H1 (cell line): ENCODE data around the gene HADH. TPM values are rescaled to one million over a fixed set of nuclear protein-coding genes. Genes with fewer than 3 reads are reported as not detected.

Experiments used
- CTCF ChIA-PET: fragments of 300-600 bp; sonication (Branson Sonifier 250); formaldehyde crosslinking; loops from one replicate; lab custom pipeline; 2021; ENCODE audit not compliant: partially characterized antibody; lab: Charles Lee
- POLR2A ChIA-PET: fragments of 300-600 bp; sonication (Branson Sonifier 250); formaldehyde crosslinking; loops from one replicate; lab custom pipeline; 2021; ENCODE audit warnings: inconsistent platforms; ENCODE audit not compliant: partially characterized antibody; lab: Charles Lee
- DNase-seq, 2 experiments: peaks; one replicate each; pipeline versions ENCODE4 v3.0.0 to v3.0.0-alpha.2; 2010 to 2022; ENCODE audit warnings: low spot score in 2 of 2, low read depth in 1 of 2, mixed read lengths in 1 of 2
- FAIRE-seq: peaks from 2 replicates; lab custom pipeline; 2011; peaks lifted over from hg19 to GRCh38; lab: Jason Lieb, UNC
- H2AFZ ChIP-seq: 2 replicates; pipeline ENCODE4 v1.8.1; 2012; ENCODE audit warnings: low read length, inconsistent platforms
- H2AK5ac ChIP-seq: 2 replicates; pipeline ENCODE4 v1.6.1; 2013; ENCODE audit warnings: low read depth, low read length
- H2BK120ac ChIP-seq: replicated peaks from 2 replicates; pipeline ENCODE3; 2013; ENCODE audit warnings: low read depth, low read length, inconsistent platforms
- H2BK12ac ChIP-seq: 2 replicates; pipeline ENCODE4 v1.6.1; 2013; ENCODE audit warnings: low read depth, low read length
- H2BK15ac ChIP-seq: 2 replicates; pipeline ENCODE4 v1.6.1; 2013; ENCODE audit warnings: low read length
- H2BK20ac ChIP-seq: 2 replicates; pipeline ENCODE4 v1.6.1; 2013; ENCODE audit warnings: low read length
- H2BK5ac ChIP-seq: 2 replicates; pipeline ENCODE4 v1.6.1; 2013; ENCODE audit warnings: low read depth, low read length
- H3K14ac ChIP-seq: 2 replicates; pipeline ENCODE4 v1.6.1; 2013; ENCODE audit warnings: inconsistent platforms; ENCODE audit not compliant: insufficient read length
- H3K18ac ChIP-seq: 2 replicates; pipeline ENCODE4 v1.6.1; 2013; ENCODE audit warnings: low read length; ENCODE audit errors: extremely low read depth
- H3K23ac ChIP-seq: 2 replicates; pipeline ENCODE4 v1.6.1; 2013; ENCODE audit warnings: inconsistent platforms; ENCODE audit not compliant: insufficient read length
- H3K23me2 ChIP-seq: 2 replicates; pipeline ENCODE4 v1.6.1; 2013; ENCODE audit warnings: low read depth, low read length
- H3K27ac ChIP-seq: 2 replicates; pipeline ENCODE4 v1.6.1; 2011; ENCODE audit warnings: low read depth, low read length, inconsistent platforms
- H3K27me3 ChIP-seq, 4 experiments: replicated peaks in 1 of 4; 1 replicate in 1 of 4; 2 replicates in 3 of 4; pipeline versions ENCODE4 v1.6.1 to v1.8.1; 2011 to 2013; ENCODE audit warnings: low read length in 3 of 4, mild to moderate bottlenecking in 3 of 4, inconsistent platforms in 2 of 4, mixed read lengths in 2 of 4, moderate library complexity in 1 of 4; ENCODE audit not compliant: control insufficient read depth in 3 of 4, insufficient read depth in 3 of 4; ENCODE audit errors: extremely low read depth in 1 of 4
- H3K36me3 ChIP-seq, 4 experiments: 2 replicates each; pipeline versions ENCODE4 v1.6.1 to v1.8.1; 2011 to 2013; ENCODE audit warnings: mild to moderate bottlenecking in 4 of 4, low read length in 3 of 4, moderate library complexity in 2 of 4, control low read depth in 1 of 4, inconsistent platforms in 1 of 4; ENCODE audit not compliant: insufficient read depth in 4 of 4, control insufficient read depth in 2 of 4
- H3K4ac ChIP-seq: replicated peaks from 2 replicates; pipeline ENCODE3; 2013; ENCODE audit warnings: low read length, low read depth, mixed read lengths, inconsistent platforms; ENCODE audit not compliant: insufficient read length
- H3K4me1 ChIP-seq, 4 experiments: replicated peaks in 1 of 4; 1 replicate in 1 of 4; 2 replicates in 3 of 4; pipeline versions ENCODE4 v1.6.1 to v1.8.1; 2011 to 2013; ENCODE audit warnings: low read length in 3 of 4, inconsistent platforms in 2 of 4, mixed read lengths in 1 of 4; ENCODE audit not compliant: insufficient read depth in 4 of 4, control insufficient read depth in 3 of 4
- H3K4me2 ChIP-seq, 2 experiments: 2 replicates each; pipeline versions ENCODE4 v1.6.1 to v1.8.1; 2011 to 2013; ENCODE audit warnings: low read depth in 2 of 2, low read length in 2 of 2, control low read depth in 1 of 2, inconsistent platforms in 1 of 2, mild to moderate bottlenecking in 1 of 2; ENCODE audit not compliant: insufficient read depth in 1 of 2
- H3K4me3 ChIP-seq, 4 experiments: fragments of 200-600, 300-600 bp in 1 of 4; sonication (generic), shearing (Covaris generic), sonication (Bioruptor Twin) in 1 of 4; 2 replicates each; pipeline versions ENCODE4 v1.5.1 to v1.8.1; 2011 to 2016; ENCODE audit warnings: low read length in 4 of 4, low read depth in 3 of 4, control low read depth in 2 of 4, inconsistent platforms in 2 of 4, mild to moderate bottlenecking in 2 of 4, mixed read lengths in 1 of 4, moderate library complexity in 1 of 4; ENCODE audit not compliant: insufficient read depth in 2 of 4; ENCODE audit errors: extremely low read depth in 1 of 4
- H3K56ac ChIP-seq: replicated peaks from 2 replicates; pipeline ENCODE3; 2013; ENCODE audit warnings: low read depth, mild to moderate bottlenecking, mixed read lengths, low read length, inconsistent platforms; ENCODE audit not compliant: insufficient read length
- H3K79me1 ChIP-seq: 2 replicates; pipeline ENCODE4 v1.6.1; 2013; ENCODE audit warnings: low read depth, low read length, control low read depth
- H3K79me2 ChIP-seq, 2 experiments: 2 replicates each; pipeline versions ENCODE4 v1.6.1 to v1.8.1; 2012 to 2013; ENCODE audit warnings: low read length in 2 of 2, mild to moderate bottlenecking in 2 of 2, inconsistent platforms in 1 of 2; ENCODE audit not compliant: insufficient read depth in 2 of 2, control insufficient read depth in 1 of 2
- H3K9ac ChIP-seq, 4 experiments: replicated peaks in 1 of 4; 1 replicate in 1 of 4; 2 replicates in 3 of 4; pipeline versions ENCODE4 v1.6.1 to v1.8.1; 2011 to 2013; ENCODE audit warnings: low read depth in 3 of 4, low read length in 3 of 4, control low read depth in 2 of 4, mild to moderate bottlenecking in 2 of 4, moderate library complexity in 2 of 4, inconsistent platforms in 1 of 4; ENCODE audit errors: extremely low read depth in 1 of 4
- H3K9me3 ChIP-seq, 2 experiments: 2 replicates each; pipeline versions ENCODE4 v1.6.1 to v1.8.1; 2012 to 2013; ENCODE audit warnings: mild to moderate bottlenecking in 2 of 2, moderate library complexity in 2 of 2, control low read depth in 1 of 2, inconsistent platforms in 1 of 2, low read depth in 1 of 2, low read length in 1 of 2, mixed read lengths in 1 of 2; ENCODE audit not compliant: insufficient read depth in 2 of 2
- H4K20me1 ChIP-seq, 2 experiments: replicated peaks in 1 of 2; 2 replicates each; pipeline versions ENCODE3 to v1.8.1; 2011 to 2013; ENCODE audit warnings: inconsistent platforms in 2 of 2, low read length in 2 of 2, mild to moderate bottlenecking in 1 of 2; ENCODE audit not compliant: insufficient read depth in 2 of 2, control insufficient read depth in 1 of 2
- H4K5ac ChIP-seq: 2 replicates; pipeline ENCODE4 v1.6.1; 2013; ENCODE audit warnings: low read length, low read depth, mixed read lengths, inconsistent platforms; ENCODE audit not compliant: insufficient read length
- H4K8ac ChIP-seq: 2 replicates; pipeline ENCODE4 v1.8.0; 2013; ENCODE audit warnings: mild to moderate bottlenecking, moderate library complexity, low read length, inconsistent platforms; ENCODE audit not compliant: insufficient read depth; ENCODE audit errors: extremely low read depth
- H4K91ac ChIP-seq: replicated peaks from 2 replicates; pipeline ENCODE3; 2013; ENCODE audit warnings: low read length, mixed read lengths, inconsistent platforms; ENCODE audit not compliant: insufficient read length
- BACH1 ChIP-seq: IDR thresholded peaks from 2 replicates; pipeline ENCODE4 v1.6.1; 2012; ENCODE audit warnings: low read length, improper control_type of control experiment
- BRCA1 ChIP-seq: IDR thresholded peaks from 2 replicates; pipeline ENCODE4 v1.6.1; 2012; ENCODE audit warnings: low read depth, low read length, improper control_type of control experiment
- CHD2 ChIP-seq: IDR thresholded peaks from 2 replicates; pipeline ENCODE4 v1.6.1; 2012; ENCODE audit warnings: low read length, improper control_type of control experiment
- CTBP2 ChIP-seq: IDR thresholded peaks from 2 replicates; pipeline ENCODE4 v1.7.0; 2011; ENCODE audit warnings: borderline replicate concordance, mild to moderate bottlenecking, moderate library complexity, mixed read lengths, low read length; ENCODE audit not compliant: insufficient read depth, insufficient read length
- HDAC2 ChIP-seq, 2 experiments: fragments of 300-600 bp in 1 of 2; sonication (generic) in 1 of 2; IDR thresholded peaks; 2 replicates each; pipeline ENCODE4 v1.6.1; 2011 to 2012; ENCODE audit warnings: low read depth in 2 of 2, low read length in 2 of 2, mild to moderate bottlenecking in 2 of 2, moderate library complexity in 2 of 2, borderline replicate concordance in 1 of 2, inconsistent platforms in 1 of 2
- JUND ChIP-seq: IDR thresholded peaks from 2 replicates; pipeline ENCODE4 v1.6.1; 2011; ENCODE audit warnings: mild to moderate bottlenecking, improper control_type of control experiment, low read length
- KDM5A ChIP-seq: fragments of 200-600 bp; IDR thresholded peaks from 2 replicates; pipeline ENCODE4 v1.7.1; 2012; ENCODE audit warnings: mild to moderate bottlenecking, low read length, inconsistent platforms, mixed read lengths
- MAFK ChIP-seq: IDR thresholded peaks from 2 replicates; pipeline ENCODE4 v1.6.1; 2012; ENCODE audit warnings: low read depth, mild to moderate bottlenecking, improper control_type of control experiment, low read length
- POLR2AphosphoS5 ChIP-seq: IDR thresholded peaks from 2 replicates; pipeline ENCODE4 v1.6.1; 2011; ENCODE audit warnings: low read depth, low read length
- RFX5 ChIP-seq: IDR thresholded peaks from 2 replicates; pipeline ENCODE4 v1.6.1; 2011; ENCODE audit warnings: low read depth, low read length, improper control_type of control experiment, borderline replicate concordance
- SIN3A ChIP-seq, 2 experiments: IDR thresholded peaks in 1 of 2; conservative IDR thresholded peaks in 1 of 2; 2 replicates each; pipeline ENCODE4 v1.6.1; 2011 to 2012; ENCODE audit warnings: low read length in 2 of 2, improper control_type of control experiment in 1 of 2, low read depth in 1 of 2, mild to moderate bottlenecking in 1 of 2
- USF2 ChIP-seq: IDR thresholded peaks from 2 replicates; pipeline ENCODE4 v1.6.1; 2011; ENCODE audit warnings: low read length, improper control_type of control experiment
- ZNF274 ChIP-seq: IDR thresholded peaks from 2 replicates; pipeline ENCODE4 v1.7.0; 2012; ENCODE audit warnings: low read length, borderline replicate concordance; ENCODE audit errors: extremely low read depth
- polyA plus RNA-seq, 7 experiments: library from polyadenylated mRNA; depleted of rRNA in 3 of 7; stranded (reverse) in 5 of 7; unstranded in 2 of 7; fragments of >200 nt in 5 of 7; fragments of 200-250 nt in 2 of 7; gene quantifications; 1 replicate in 5 of 7; 2 replicates in 1 of 7; 4 replicates in 1 of 7; pipeline versions ENCODE4 v1.2.1 to v1.2.3, GENCODE V29; 2011 to 2013; ENCODE audit warnings: missing spikeins in 2 of 7, mixed read lengths in 2 of 7
- total RNA-seq: library from RNA; stranded (reverse); fragmentation: NEBNext Ultra II Directional; extraction: Animal tissue kit (Norgen Biotek cat#: 25700); gene quantifications from 2 replicates; pipeline ENCODE4 v1.2.1, GENCODE V29; 2021

Gene HADH
- total and polyA plus RNA-seq, 2 of the 8 experiments (the other 6 are each of a cell fraction or from before 2014, with no cell fraction given): 47.5 to 54.4 TPM

- no peaks in the 10 kb centered on the region; a peak in 1 of 8 replicates for H3K36me3 ChIP-seq
- no peak overlapping the region for H3K9ac ChIP-seq
- no peak for FAIRE-seq
- H3K9me3 ChIP-seq: no peaks in the 10 kb centered on the region
- no peak overlapping the region for H3K14ac ChIP-seq
- no peak overlapping the region for H2BK5ac ChIP-seq
- TF ChIP-seq KDM5A (no peak), CTBP2 (no peak), BRCA1 (no peak), ZNF274 (no peak), HDAC2 (IDR thresholded peaks at IDR 0.05; ENCODE audit: borderline replicate concordance in 1 of 2, low read depth in 2 of 2, low read length in 2 of 2) (no peak), CHD2 (no peak), POLR2AphosphoS5 (no peak), MAFK (no peak), USF2 (no peak), RFX5 (no peak), JUND (no peak), SIN3A (conservative IDR thresholded peaks at IDR 0.05 in 1 of 2, IDR thresholded peaks at IDR 0.05 in 1 of 2; ENCODE audit: low read depth in 1 of 2, low read length in 2 of 2) (no peak), BACH1 (no peak)
- TF ChIP-seq, all 59 proteins: peak for 0
- no peaks in the 10 kb centered on the region for H3K23me2 ChIP-seq
- no peak overlapping the region for H4K5ac ChIP-seq
- ChIA-PET POLR2A (no interaction called here), CTCF (interaction anchor here (0.6 to 2.1 kb wide), 3 partner anchors 8 to 441 kb away, joined by 3 to 10 read pairs (median 4); no protein-coding TSS in a partner anchor)
- no peak for DNase-seq
- no peak overlapping the region for H4K91ac ChIP-seq
- H2AK5ac ChIP-seq: no peak overlapping the region
- H3K27me3 ChIP-seq: no peaks in the 10 kb centered on the region; a peak in 1 of 7 replicates
- H2BK15ac ChIP-seq: no peak overlapping the region
- H3K27ac ChIP-seq: no peak overlapping the region
- H3K79me1 ChIP-seq: no peaks in the 10 kb centered on the region
- no peak overlapping the region for H3K56ac ChIP-seq
- H4K20me1 ChIP-seq: peaks cover 0 to 1% of the 10 kb centered on the region in 2 experiments
- no peaks in the 10 kb centered on the region for H3K79me2 ChIP-seq
- no peak overlapping the region for H3K4me3 ChIP-seq
- no peak overlapping the region for H2AFZ ChIP-seq
- no peak overlapping the region for H2BK12ac ChIP-seq
- H3K18ac ChIP-seq: no peak overlapping the region
- no peak overlapping the region for H4K8ac ChIP-seq
- no peaks in the 10 kb centered on the region for H3K4me1 ChIP-seq
- H2BK20ac ChIP-seq: no peak overlapping the region
- H3K4ac ChIP-seq: no peak overlapping the region
- no peak overlapping the region for H3K23ac ChIP-seq
- H3K4me2 ChIP-seq: no peak overlapping the region
- no peak overlapping the region for H2BK120ac ChIP-seq
Measured at GRCh38 chr4:108068442-108068841, 78.8 kb downstream of the HADH start.
